ENCODE measurements around the gene PRMT7. TPM values are rescaled to one million over a fixed set of nuclear protein-coding genes. Genes with fewer than 3 reads are reported as not detected.

The PRMT7 gene
- polyA plus RNA-seq, 1 experiment, result 40.0 TPM

DNA sequence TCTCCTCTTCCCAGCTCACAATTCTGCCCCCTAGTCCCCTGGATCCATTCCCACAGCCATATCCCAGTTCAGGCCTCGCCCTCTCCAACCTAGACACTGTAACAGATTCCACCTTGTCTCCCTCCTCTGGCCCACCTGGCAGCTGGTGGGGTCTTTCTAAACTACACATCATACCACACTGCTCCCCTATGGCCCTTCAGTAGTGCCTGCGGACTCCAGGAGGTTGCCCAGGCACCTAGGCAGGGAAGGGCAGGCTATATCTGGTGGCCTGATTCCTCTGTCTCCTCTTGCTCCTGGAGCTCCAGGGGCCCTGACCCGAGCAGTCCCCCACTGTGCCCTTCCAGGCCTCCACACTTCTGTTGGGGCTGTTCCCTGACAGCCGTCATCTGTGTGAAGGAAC, 73.0 kb downstream of the PRMT7 start:
- ChIA-PET CTCF (interaction anchor here (0.9 to 4.0 kb wide), 6 partner anchors 10 to 126 kb away, joined by 3 to 25 read pairs (median 4); no protein-coding TSS in a partner anchor), POLR2A (no interaction called here)
- TF ChIP-seq, protein P1, sequence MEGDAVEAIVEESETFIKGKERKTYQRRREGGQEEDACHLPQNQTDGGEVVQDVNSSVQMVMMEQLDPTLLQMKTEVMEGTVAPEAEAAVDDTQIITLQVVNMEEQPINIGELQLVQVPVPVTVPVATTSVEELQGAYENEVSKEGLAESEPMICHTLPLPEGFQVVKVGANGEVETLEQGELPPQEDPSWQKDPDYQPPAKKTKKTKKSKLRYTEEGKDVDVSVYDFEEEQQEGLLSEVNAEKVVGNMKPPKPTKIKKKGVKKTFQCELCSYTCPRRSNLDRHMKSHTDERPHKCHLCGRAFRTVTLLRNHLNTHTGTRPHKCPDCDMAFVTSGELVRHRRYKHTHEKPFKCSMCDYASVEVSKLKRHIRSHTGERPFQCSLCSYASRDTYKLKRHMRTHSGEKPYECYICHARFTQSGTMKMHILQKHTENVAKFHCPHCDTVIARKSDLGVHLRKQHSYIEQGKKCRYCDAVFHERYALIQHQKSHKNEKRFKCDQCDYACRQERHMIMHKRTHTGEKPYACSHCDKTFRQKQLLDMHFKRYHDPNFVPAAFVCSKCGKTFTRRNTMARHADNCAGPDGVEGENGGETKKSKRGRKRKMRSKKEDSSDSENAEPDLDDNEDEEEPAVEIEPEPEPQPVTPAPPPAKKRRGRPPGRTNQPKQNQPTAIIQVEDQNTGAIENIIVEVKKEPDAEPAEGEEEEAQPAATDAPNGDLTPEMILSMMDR (IDR thresholded peaks at IDR 0.05; ENCODE audit: insufficient read depth, low read depth, low read length), result no peak

DNA sequence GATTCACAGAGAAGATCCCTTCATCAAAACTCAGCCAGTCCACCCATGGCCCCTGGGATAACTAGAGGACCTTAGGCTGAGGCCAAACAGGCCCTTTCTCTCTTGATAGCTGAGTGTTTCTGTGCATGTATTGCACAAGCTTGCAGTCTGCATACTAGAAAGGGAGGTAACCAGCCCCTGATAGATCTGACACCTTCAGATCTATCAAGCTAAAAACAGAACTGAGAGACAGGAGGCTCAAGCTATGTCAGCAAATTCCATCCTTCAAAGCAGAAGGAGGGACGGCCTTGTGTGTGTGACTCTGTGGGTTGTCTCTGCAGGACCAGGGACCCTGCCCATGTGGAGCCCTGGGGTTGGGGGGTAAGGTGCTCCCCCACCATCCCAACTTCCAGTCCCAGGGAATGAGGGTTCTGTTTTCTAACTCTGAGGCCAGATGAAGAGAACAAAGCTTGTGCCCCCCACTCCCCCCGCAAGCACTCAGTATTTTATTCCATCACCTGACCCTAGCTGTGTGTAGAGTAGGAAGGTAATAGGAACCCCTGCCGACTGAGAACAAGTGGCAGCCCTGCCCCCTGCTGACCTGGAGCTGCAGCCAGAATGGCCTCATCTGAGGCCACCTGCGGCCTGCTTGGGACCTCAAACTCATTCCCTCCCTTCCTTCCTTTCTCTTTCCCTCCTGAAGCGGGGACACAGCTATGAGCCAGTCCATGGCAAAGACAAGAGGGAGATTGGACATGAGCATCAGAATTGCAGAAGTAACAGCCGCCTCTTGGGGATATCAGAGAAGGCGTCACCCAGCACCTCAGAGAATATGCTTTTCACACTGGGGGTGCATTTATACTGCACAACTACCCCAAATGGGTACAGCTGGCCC, 73.7 kb downstream of the PRMT7 start:
- TF ChIP-seq, protein P1 (IDR thresholded peaks at IDR 0.05; ENCODE audit: insufficient read depth, low read depth, low read length), result no peak
- ChIA-PET CTCF (interaction anchor here (0.9 to 4.0 kb wide), 6 partner anchors 9 to 126 kb away, joined by 3 to 25 read pairs (median 4); no protein-coding TSS in a partner anchor), POLR2A (no interaction called here)
- no peak for DNase-seq (ENCODE audit: low read depth)
- H3K4me3 ChIP-seq (ENCODE audit: low read depth, low read length), result no peak overlapping the region
- peaks cover 12% of the 10 kb centered on the region for H3K27me3 ChIP-seq (ENCODE audit: control insufficient read depth, insufficient read depth, low read length)
- H3K36me3 ChIP-seq (ENCODE audit: control insufficient read depth, insufficient read depth, low read length), result no peaks in the 10 kb centered on the region

More for the DNA sequence above, 73.0 kb downstream of the PRMT7 start:
- DNase-seq (ENCODE audit: low read depth), result no peak
- Histone ChIP-seq H3K4me3 (ENCODE audit: low read depth, low read length) (no peak overlapping the region), H3K27me3 (ENCODE audit: control insufficient read depth, insufficient read depth, low read length) (peaks cover 15% of the 10 kb centered on the region), H3K36me3 (ENCODE audit: control insufficient read depth, insufficient read depth, low read length) (no peaks in the 10 kb centered on the region)

GRCh38 chr16:68385371-68385770, 74.6 kb downstream of the PRMT7 start:
- no peak for DNase-seq (ENCODE audit: low read depth)
- POLR2A ChIA-PET, result no interaction called here
- H3K4me3 ChIP-seq (ENCODE audit: low read depth, low read length), result no peak overlapping the region
- TF ChIP-seq, protein P1 (IDR thresholded peaks at IDR 0.05; ENCODE audit: insufficient read depth, low read depth, low read length), result no peak
- CTCF ChIA-PET, result interaction anchor here (1.3 to 4.0 kb wide), 3 partner anchors 11 to 125 kb away, joined by 3 to 25 read pairs (median 12); no protein-coding TSS in a partner anchor
- H3K36me3 ChIP-seq (ENCODE audit: control insufficient read depth, insufficient read depth, low read length), result no peaks in the 10 kb centered on the region
- H3K27me3 ChIP-seq (ENCODE audit: control insufficient read depth, insufficient read depth, low read length), result peaks cover 9% of the 10 kb centered on the region

GRCh38 chr16:68386628-68387027, 75.8 kb downstream of the PRMT7 start:
- CTCF ChIA-PET, result interaction anchor here (0.9 to 4.0 kb wide), 4 partner anchors 8 to 124 kb away, joined by 3 to 25 read pairs (median 8); no protein-coding TSS in a partner anchor
- no peak for DNase-seq (ENCODE audit: low read depth)
- Histone ChIP-seq H3K4me3 (ENCODE audit: low read depth, low read length) (no peak overlapping the region), H3K27me3 (ENCODE audit: control insufficient read depth, insufficient read depth, low read length) (peaks cover 9% of the 10 kb centered on the region), H3K36me3 (ENCODE audit: control insufficient read depth, insufficient read depth, low read length) (no peaks in the 10 kb centered on the region)
- TF ChIP-seq, protein P1 (IDR thresholded peaks at IDR 0.05; ENCODE audit: insufficient read depth, low read depth, low read length), result no peak
- POLR2A ChIA-PET, result no interaction called here

DNA sequence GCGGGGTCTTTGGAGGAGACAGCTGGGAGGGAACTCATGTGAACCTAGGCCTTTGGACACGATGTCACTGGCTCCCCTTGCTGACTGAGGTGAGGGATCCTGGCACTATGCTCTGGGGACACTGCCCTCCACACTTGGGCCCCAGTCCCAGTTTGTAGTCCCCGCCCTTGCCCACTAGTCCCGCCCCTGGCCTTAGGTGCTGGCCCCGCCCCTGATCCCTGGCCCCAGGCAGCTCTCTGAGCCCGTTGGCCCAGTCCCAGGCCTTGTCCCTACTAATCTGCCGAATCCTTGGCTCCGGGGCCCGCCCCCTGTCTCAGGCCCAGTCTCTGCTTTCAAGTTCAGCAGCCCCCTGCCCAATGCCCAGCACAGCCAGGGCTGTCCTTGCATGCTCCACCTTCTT, 76.5 kb downstream of the PRMT7 start:
- H3K4me3 ChIP-seq (ENCODE audit: low read depth, low read length), result no peak overlapping the region
- no peaks in the 10 kb centered on the region for H3K36me3 ChIP-seq (ENCODE audit: control insufficient read depth, insufficient read depth, low read length)
- ChIA-PET POLR2A (no interaction called here), CTCF (interaction anchor here (1.6 to 4.0 kb wide), 2 partner anchors 9 kb away, joined by 5 to 25 read pairs; no protein-coding TSS in a partner anchor)
- no peak for DNase-seq (ENCODE audit: low read depth)
- TF ChIP-seq, protein P1 (IDR thresholded peaks at IDR 0.05; ENCODE audit: insufficient read depth, low read depth, low read length), result no peak
- peaks cover 9% of the 10 kb centered on the region for H3K27me3 ChIP-seq (ENCODE audit: control insufficient read depth, insufficient read depth, low read length)
